Measurements from ENCODE around the gene HDHD3. TPM values are rescaled to one million over a fixed set of nuclear protein-coding genes. Genes with fewer than 3 reads are reported as not detected.
A peak's percentile ranks its signal among the peaks of the same experiment; 100 is the strongest.
"Not testable (repeated sequence)": the region's sequence is repeated elsewhere in the genome, so short reads cannot be mapped to it uniquely, and the experiment has no call there.

HDHD3 gene, protein sequence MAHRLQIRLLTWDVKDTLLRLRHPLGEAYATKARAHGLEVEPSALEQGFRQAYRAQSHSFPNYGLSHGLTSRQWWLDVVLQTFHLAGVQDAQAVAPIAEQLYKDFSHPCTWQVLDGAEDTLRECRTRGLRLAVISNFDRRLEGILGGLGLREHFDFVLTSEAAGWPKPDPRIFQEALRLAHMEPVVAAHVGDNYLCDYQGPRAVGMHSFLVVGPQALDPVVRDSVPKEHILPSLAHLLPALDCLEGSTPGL
- total RNA-seq: 10 to 100 TPM; 16.1 to 16.5 TPM

DNA sequence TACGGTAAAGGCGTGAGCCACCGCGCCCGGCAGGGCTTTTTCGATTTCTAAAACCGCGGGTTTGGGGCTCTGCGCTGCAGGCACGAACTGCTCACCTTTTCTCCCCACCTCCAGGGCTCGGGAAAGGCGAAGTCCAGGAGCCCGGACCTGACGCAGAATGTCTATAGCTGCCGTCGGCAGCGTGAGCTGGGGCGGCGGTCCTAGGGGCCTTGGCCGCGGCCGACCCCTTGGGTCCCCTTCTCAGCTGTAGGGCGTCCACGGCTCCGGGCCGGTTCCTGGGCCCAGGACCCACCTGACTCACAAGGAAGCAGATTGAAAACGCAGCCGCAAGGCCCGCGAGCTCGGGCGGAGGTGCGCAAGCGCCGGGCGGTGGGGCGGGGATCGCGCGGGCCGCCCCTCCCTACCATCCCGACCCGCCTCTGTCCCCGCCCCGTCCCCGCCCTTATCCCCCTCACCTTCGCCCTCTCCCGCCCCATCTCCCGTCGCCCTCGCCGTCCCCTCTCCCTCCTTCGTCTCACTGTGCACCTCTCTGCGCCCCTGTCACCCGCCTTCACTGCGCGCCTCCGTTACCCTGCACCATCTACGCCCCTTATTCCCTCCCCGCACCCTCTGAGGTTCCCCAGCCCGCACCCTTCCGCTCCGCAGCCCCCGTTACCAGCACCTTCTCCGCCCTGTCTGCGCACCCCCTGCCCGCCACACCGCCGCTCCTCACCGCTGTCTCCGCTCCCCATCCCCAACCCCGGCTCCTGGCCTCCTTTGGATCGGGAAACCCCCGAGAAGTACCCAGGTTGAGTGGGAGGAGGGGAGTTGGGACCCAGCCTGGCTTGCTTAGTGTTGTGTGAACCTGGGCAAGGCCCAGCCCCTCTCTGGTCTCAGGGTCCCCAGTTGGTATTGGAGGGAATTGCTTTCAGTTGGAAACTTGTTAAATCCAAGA lies at the start of gene HDHD3:
Gene HDHD3, minus strand, starts transcription at position 353 of the 934 bp plus-strand sequence. CDS start 2,632 bp downstream, outside the sequence.
- H3K4me1 Mint-ChIP-seq: peaks cover 24% of the 10 kb centered on the region
- peak within 1 kb of the TSS; percentile 76 for H3K4me3 Mint-ChIP-seq

GRCh38 chr9:113425072-113425471 lies 48.3 kb upstream of the HDHD3 start:
- POLR2A ChIA-PET: no interaction called here
- Mint-ChIP-seq H3K27ac (no peak overlapping the region), H3K36me3 (ENCODE audit: low read depth) (no peaks in the 10 kb centered on the region), H3K9me3 (no peaks in the 10 kb centered on the region), H3K4me1 (no peaks in the 10 kb centered on the region), H3K4me3 (no peak overlapping the region), H3K27me3 (peaks cover 6% of the 10 kb centered on the region)
- no peak for DNase-seq
- CTCF ChIA-PET: no interaction called here

More for the DNA sequence above, at the start of gene HDHD3:
- DNase-seq: peak; percentile 85
- ChIA-PET POLR2A (interaction anchor here (0.7 to 2.3 kb wide), 11 partner anchors 9 to 102 kb away, joined by 3 to 25 read pairs (median 5); partner anchors contain the start of genes ALAD, C9orf43, CDC26 and POLE3), CTCF (interaction anchor here (0.8 to 1.5 kb wide), 7 partner anchors 12 to 281 kb away, joined by 3 to 9 read pairs (median 4); partner anchors contain the start of genes ALAD, C9orf43, CDC26 and POLE3)
- peak within 1 kb of the TSS; percentile 67 for H3K27ac Mint-ChIP-seq
- H3K36me3 Mint-ChIP-seq (ENCODE audit: low read depth): peaks cover 21% of the 10 kb centered on the region
- no peaks in the 10 kb centered on the region for H3K9me3 Mint-ChIP-seq
- H3K27me3 Mint-ChIP-seq: no peaks in the 10 kb centered on the region

GRCh38 chr9:113421726-113422125 lies 44.9 kb upstream of the HDHD3 start:
- ChIA-PET POLR2A (no interaction called here), CTCF (interaction anchor here (0.7 kb wide), 1 partner anchor 12 kb away, joined by 3 read pairs; the partner anchor contains the start of genes C9orf43 and POLE3)
- Mint-ChIP-seq H3K36me3 (ENCODE audit: low read depth) (no peaks in the 10 kb centered on the region), H3K27ac (no peak overlapping the region), H3K9me3 (no peaks in the 10 kb centered on the region), H3K4me3 (no peak overlapping the region), H3K4me1 (no peaks in the 10 kb centered on the region), H3K27me3 (peaks cover 6% of the 10 kb centered on the region)
- no peak for DNase-seq

DNA sequence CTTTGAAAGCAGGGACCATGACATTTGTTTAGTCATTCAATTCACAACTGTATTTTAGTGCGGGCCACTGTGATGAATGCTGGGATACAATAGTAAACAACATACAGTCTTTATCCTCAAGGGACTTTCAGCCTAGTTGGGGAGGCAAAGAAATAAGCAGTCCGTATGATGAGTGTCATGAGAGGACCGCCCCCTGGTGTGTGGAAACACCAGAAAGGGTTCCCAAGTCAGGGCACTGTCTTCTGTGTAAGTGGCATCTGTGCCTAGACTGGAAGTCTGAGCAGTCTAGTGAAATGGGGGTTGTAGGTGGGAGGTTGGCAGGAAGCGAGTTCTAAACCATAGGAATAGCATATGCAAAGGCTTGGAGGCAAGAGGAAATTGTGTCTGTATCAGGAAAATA lies 40.6 kb upstream of the HDHD3 start:
- H3K4me1 Mint-ChIP-seq: no peaks in the 10 kb centered on the region
- no peaks in the 10 kb centered on the region for H3K9me3 Mint-ChIP-seq
- H3K4me3 Mint-ChIP-seq: no peak overlapping the region
- H3K27me3 Mint-ChIP-seq: no peaks in the 10 kb centered on the region
- ChIA-PET POLR2A (no interaction called here), CTCF (interaction anchor here (1.0 kb wide), 1 partner anchor 173 kb away, joined by 3 read pairs; no protein-coding TSS in a partner anchor)
- DNase-seq: no peak
- no peaks in the 10 kb centered on the region for H3K36me3 Mint-ChIP-seq (ENCODE audit: low read depth)
- no peak overlapping the region for H3K27ac Mint-ChIP-seq

- POLR2A ChIA-PET: no interaction called here
- H3K4me3 Mint-ChIP-seq: no peak overlapping the region
- H3K36me3 Mint-ChIP-seq (ENCODE audit: low read depth): no peaks in the 10 kb centered on the region
- no peak overlapping the region for H3K27ac Mint-ChIP-seq
- H3K27me3 Mint-ChIP-seq: no peaks in the 10 kb centered on the region
- peaks cover 3% of the 10 kb centered on the region for H3K4me1 Mint-ChIP-seq
- no peaks in the 10 kb centered on the region for H3K9me3 Mint-ChIP-seq
- DNase-seq: no peak
- CTCF ChIA-PET: no interaction called here
Measured at GRCh38 chr9:113416149-113416721, 39.4 kb upstream of the HDHD3 start.

DNA sequence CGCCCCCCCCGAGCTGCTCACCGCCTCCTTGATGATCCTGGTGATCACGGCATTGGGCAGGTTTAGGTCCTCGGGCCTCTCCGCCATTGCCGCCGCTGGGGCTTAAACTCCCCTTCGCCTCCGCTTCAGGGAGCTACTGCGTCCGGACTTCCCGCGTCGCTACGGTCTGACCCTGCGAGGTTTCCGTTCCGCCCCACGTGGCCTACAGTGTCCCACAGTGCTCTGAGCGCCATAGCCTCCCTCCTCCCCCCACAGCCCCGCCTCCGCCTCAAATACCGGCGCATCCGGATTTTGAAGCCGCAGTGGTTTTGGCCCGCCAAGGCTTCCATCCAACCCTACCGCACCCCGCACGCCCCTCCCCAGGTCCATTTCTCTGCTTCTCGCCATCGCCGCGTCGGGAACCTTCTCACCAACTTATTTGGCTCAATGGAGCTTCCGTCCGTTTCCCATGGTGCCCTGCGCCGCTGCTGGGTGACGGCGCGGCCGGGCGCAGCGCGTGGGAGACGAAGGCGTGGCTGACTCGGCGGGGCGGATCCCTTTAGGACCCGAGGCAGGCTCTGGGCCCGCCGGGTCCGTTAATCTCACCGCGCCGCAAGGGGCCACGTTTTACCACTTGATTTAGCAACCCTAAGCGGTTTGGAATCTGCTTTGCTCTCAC lies 33.5 kb upstream of the HDHD3 start, which contains the start of the genes C9orf43 and POLE3:
Gene C9orf43, plus strand, starts transcription at position 541 of the 658 bp plus-strand sequence. CDS start 2,747 bp downstream, outside the sequence.
Gene POLE3, minus strand, starts transcription at position 469 of the 658 bp plus-strand sequence. Its CDS starts 382 bp downstream, at position 87.
- CTCF ChIA-PET: interaction anchor here (0.6 to 4.5 kb wide), 23 partner anchors 9 to 995 kb away, joined by 3 to 41 read pairs (median 4); partner anchors contain the start of genes ALAD, CDC26, FKBP15 and HDHD3
- DNase-seq: peak; percentile 95
- Mint-ChIP-seq H3K36me3 (ENCODE audit: low read depth) (peaks cover 37% of the 10 kb centered on the region), H3K27me3 (no peaks in the 10 kb centered on the region), H3K4me3 (peak within 1 kb of the TSS; percentile 98), H3K4me1 (peaks cover 37% of the 10 kb centered on the region), H3K27ac (peak within 1 kb of the TSS; percentile 99), H3K9me3 (no peaks in the 10 kb centered on the region)
- POLR2A ChIA-PET: interaction anchor here (0.6 to 4.3 kb wide), 24 partner anchors 9 to 1927 kb away, joined by 3 to 56 read pairs (median 6); partner anchors contain the start of genes ALAD, BSPRY, CDC26 and ECPAS

DNA sequence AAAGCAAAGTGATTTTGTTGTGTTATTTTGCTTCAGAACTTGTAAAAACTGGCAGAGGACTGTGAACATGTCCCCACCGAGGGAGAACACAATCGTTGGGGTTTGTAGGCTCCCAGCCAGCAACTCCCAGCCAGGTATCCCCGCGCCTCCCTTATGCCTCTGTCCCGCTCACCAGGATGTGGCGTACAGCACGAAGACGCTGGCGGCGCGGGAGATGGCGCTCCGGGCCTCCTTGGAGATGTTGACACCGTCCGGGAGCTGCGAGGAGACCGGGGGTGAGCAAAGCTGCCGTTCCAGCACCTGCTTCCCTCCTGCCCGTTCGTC lies 33.1 kb upstream of the HDHD3 start:
- POLR2A ChIA-PET: interaction anchor here (0.7 to 4.3 kb wide), 21 partner anchors 9 to 1926 kb away, joined by 3 to 56 read pairs (median 6); partner anchors contain the start of genes ALAD, BSPRY, CDC26 and ECPAS
- no peaks in the 10 kb centered on the region for H3K9me3 Mint-ChIP-seq
- CTCF ChIA-PET: interaction anchor here (0.6 to 4.5 kb wide), 23 partner anchors 8 to 994 kb away, joined by 3 to 41 read pairs (median 4); partner anchors contain the start of genes ALAD, CDC26, FKBP15 and PRPF4
- H3K27ac Mint-ChIP-seq: peak overlapping the region; percentile 99
- H3K36me3 Mint-ChIP-seq (ENCODE audit: low read depth): peaks cover 37% of the 10 kb centered on the region
- DNase-seq: no peak
- H3K27me3 Mint-ChIP-seq: no peaks in the 10 kb centered on the region
- peak overlapping the region; percentile 98 for H3K4me3 Mint-ChIP-seq
- peaks cover 37% of the 10 kb centered on the region for H3K4me1 Mint-ChIP-seq

DNA sequence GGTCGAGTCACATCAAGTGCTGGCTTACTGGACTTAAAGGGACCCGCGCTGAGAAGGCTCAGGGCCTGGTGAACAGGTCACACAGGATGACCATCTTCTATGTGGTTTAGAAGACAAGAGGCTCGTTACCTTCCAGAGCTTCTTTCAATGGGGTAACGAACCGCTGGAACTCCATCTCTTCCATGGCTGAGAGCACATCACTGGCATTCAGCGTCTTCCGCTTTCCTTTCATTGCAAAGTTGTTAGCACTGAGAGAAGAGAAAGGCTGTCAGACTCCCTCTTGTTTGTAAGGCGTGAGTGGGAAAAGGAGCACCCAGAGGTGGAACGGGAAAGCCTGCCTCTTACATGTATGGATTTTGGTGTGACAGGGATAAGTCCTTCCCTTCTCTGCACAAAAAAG lies 32.7 kb upstream of the HDHD3 start:
- POLR2A ChIA-PET: interaction anchor here (0.9 to 4.3 kb wide), 16 partner anchors 10 to 258 kb away, joined by 3 to 56 read pairs (median 13); partner anchors contain the start of genes ALAD, BSPRY, CDC26 and FKBP15

DNA sequence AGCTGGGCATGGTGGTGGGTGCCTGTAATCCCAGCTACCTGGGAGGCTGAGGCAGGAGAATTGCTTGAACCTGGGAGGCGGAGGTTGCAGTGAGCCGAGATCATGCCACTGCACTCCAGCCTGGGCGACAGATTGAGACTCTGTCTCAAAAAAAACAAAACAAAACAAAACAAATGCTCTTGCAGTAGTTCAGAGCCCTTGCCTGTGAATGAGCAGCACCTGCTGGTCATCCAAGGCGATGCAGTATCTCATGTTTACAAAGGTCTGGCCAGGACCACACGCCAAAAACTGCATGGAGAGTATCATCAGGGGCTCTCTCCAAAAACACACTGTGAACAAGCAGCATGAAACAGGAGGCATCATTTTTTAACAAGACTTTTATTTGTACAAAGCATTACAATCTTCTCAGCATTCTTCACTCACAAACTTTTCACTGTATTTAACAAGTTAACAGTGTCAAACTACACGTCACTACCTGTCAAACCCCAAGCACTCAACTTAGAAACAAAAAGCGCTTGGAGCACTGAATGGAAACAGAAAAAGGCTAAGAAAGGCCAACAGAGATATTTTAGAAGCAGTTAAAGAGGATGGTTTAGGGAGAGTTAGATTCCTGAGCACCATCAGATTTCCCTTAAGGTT lies 30.2 kb upstream of the HDHD3 start:
- Mint-ChIP-seq H3K36me3 (ENCODE audit: low read depth) (peaks cover 37% of the 10 kb centered on the region), H3K4me3 (peak overlapping the region; percentile 40), H3K27ac (peak overlapping the region; percentile 77), H3K4me1 (peaks cover 37% of the 10 kb centered on the region)
- CTCF ChIA-PET: interaction anchor here (0.8 to 4.0 kb wide), 5 partner anchors 9 to 251 kb away, joined by 3 to 32 read pairs (median 4); partner anchors contain the start of genes CDC26 and PRPF4
- POLR2A ChIA-PET: interaction anchor here (0.8 to 1.8 kb wide), 2 partner anchors 132 to 188 kb away, joined by 3 to 7 read pairs; partner anchors contain the start of genes CDC26 and PRPF4
- H3K9me3 Mint-ChIP-seq, H3K27me3 Mint-ChIP-seq: not testable (repeated sequence)
- peak; percentile 71 for DNase-seq

More for the DNA sequence above, 32.7 kb upstream of the HDHD3 start:
- CTCF ChIA-PET: interaction anchor here (0.6 to 4.5 kb wide), 20 partner anchors 8 to 994 kb away, joined by 3 to 41 read pairs (median 4); partner anchors contain the start of genes ALAD, CDC26, FKBP15 and PRPF4
- Mint-ChIP-seq H3K27me3 (no peaks in the 10 kb centered on the region), H3K36me3 (ENCODE audit: low read depth) (peaks cover 37% of the 10 kb centered on the region), H3K4me3 (peak overlapping the region; percentile 98), H3K4me1 (peaks cover 37% of the 10 kb centered on the region), H3K9me3 (no peaks in the 10 kb centered on the region), H3K27ac (peak overlapping the region; percentile 99)
- no peak for DNase-seq

DNA sequence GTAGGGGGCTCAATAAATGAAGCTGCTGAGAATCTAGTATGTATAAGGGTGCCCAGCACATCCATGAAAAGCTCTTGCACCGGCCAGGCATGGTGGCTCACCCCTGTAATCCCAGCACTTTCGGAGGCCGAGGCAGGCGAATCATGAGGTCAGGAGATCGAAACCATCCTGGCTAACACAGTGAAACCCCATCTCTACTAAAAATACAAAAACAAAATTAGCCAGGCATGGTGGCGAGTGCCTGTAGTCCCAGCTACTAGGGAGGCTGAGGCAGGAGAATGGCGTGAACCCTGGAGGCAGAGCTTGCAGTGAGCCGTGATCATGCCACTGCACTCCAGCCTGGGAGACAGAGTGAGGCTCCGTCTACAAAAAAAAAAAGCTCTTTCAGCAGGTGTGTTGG lies 29.6 kb upstream of the HDHD3 start:
- peaks cover 37% of the 10 kb centered on the region for H3K36me3 Mint-ChIP-seq (ENCODE audit: low read depth)
- H3K4me3 Mint-ChIP-seq: not testable (repeated sequence)

GRCh38 chr9:113403646-113404045 lies 26.9 kb upstream of the HDHD3 start:
- no peak for DNase-seq
- Mint-ChIP-seq H3K9me3 (no peaks in the 10 kb centered on the region), H3K27ac (no peak overlapping the region), H3K36me3 (ENCODE audit: low read depth) (peaks cover 23% of the 10 kb centered on the region), H3K4me3 (no peak overlapping the region), H3K27me3 (no peaks in the 10 kb centered on the region), H3K4me1 (peaks cover 41% of the 10 kb centered on the region)
- CTCF ChIA-PET: interaction anchor here (0.7 to 5.7 kb wide), 8 partner anchors 8 to 1055 kb away, joined by 3 to 64 read pairs (median 5); partner anchors contain the start of genes CDC26 and PRPF4
- POLR2A ChIA-PET: interaction anchor here (1.3 kb wide), 1 partner anchor 128 kb away, joined by 4 read pairs; the partner anchor contains the start of genes CDC26 and PRPF4

More for the DNA sequence above, 29.6 kb upstream of the HDHD3 start:
- H3K9me3 Mint-ChIP-seq, H3K27ac Mint-ChIP-seq, DNase-seq, H3K27me3 Mint-ChIP-seq: not testable (repeated sequence)
- ChIA-PET CTCF (interaction anchor here (0.6 to 4.0 kb wide), 6 partner anchors 111 to 686 kb away, joined by 3 to 32 read pairs (median 5); partner anchors contain the start of genes CDC26 and PRPF4), POLR2A (interaction anchor here (0.6 to 1.8 kb wide), 3 partner anchors 57 to 187 kb away, joined by 3 to 7 read pairs (median 4); partner anchors contain the start of genes BSPRY, CDC26 and PRPF4)
- peaks cover 40% of the 10 kb centered on the region for H3K4me1 Mint-ChIP-seq

Data from activated CD4-positive, alpha-beta memory T cell treated with anti-CD3 and anti-CD28 coated beads, Interleukin-2, amount 10 ng/mL, durations not matched to agents 7 days and 5 days (primary cell).